SH-SY5Y (cell line): Measurements from ENCODE around the gene SNCG.

Experiments used
- GATA2 ChIP-seq: IDR thresholded peaks from 2 replicates; pipeline ENCODE4 v1.6.1; 2011; ENCODE audit warnings: mild to moderate bottlenecking, low read depth, low read length
- GATA3 ChIP-seq: IDR thresholded peaks from 2 replicates; pipeline ENCODE4 v1.6.1; 2011; ENCODE audit warnings: low read depth, mild to moderate bottlenecking, low read length, moderate library complexity

DNA sequence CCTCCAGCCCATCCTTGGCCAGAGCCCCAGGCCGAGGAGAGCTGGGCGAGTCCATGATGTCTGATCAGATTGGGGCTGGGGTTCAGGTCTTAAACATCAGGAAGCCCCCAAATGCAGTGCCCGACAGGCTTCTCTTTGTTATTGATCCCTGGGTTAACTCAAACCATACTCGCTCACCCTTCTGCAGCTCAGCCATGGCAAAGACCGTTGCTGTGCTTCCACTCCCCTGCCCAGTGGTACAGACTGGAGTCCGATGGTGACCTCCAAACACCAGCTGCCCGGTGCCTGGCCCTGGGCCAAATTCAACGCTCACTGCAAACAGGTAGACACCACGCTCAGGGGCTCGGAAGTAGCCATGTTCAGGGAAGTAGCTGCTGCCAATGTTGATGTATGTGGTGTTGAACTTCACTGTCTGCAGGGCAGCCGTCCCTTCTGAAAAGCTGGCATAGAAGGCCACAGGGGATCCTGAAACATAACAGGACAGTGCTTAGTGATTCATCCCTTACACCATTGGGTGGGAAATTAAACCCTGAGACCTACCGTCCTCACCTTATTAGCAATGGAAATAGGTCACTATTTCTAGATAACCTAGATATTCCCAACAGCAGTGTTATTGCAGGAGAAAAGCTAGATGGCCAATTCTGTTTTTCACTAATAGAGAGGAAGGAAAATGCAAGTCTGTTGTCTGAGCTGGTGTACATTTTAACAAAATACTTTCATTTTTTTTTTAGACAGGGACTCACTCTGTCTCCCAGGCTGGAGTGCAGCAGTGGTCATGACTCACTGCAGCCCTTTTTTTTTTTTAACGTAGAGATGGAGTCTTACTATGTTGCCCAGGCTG, 21.5 kb upstream of the SNCG start:
- TF ChIP-seq GATA2: no peak
- TF ChIP-seq GATA3: no peak
